LHCN-M2 (cell line): Measurements from ENCODE around the gene PARD3B. TPM values are rescaled to one million over a fixed set of nuclear protein-coding genes. Genes with fewer than 3 reads are reported as not detected.

Experiments used
- DNase-seq: peaks from one replicate; pipeline ENCODE4 v3.0.0-alpha.2; 2012; ENCODE audit warnings: low read depth
- total RNA-seq: library from RNA; depleted of rRNA; stranded (reverse); fragments of >200 nt; gene quantifications from 2 replicates; pipeline ENCODE4 v1.2.3, GENCODE V29; 2014

The PARD3B gene
- total RNA-seq, 1 experiment from 2014 or later, result 4.0 TPM

- no peak for DNase-seq
Measured at GRCh38 chr2:204583773-204584172, 38.5 kb downstream of the PARD3B start.

GRCh38 chr2:204585930-204586329 is 40.7 kb downstream of the PARD3B start:
- DNase-seq, result no peak

GRCh38 chr2:204586444-204587180 is 41.3 kb downstream of the PARD3B start:
- no peak for DNase-seq

GRCh38 chr2:204590063-204590462 is 44.8 kb downstream of the PARD3B start:
- DNase-seq, result no peak

GRCh38 chr2:204591225-204591624 is 46.0 kb downstream of the PARD3B start:
- no peak for DNase-seq

- peak; percentile 21 for DNase-seq
Measured at GRCh38 chr2:204604061-204604460, 58.8 kb downstream of the PARD3B start.

- no peak for DNase-seq
Measured at GRCh38 chr2:204608237-204608939, 63.1 kb downstream of the PARD3B start.

- DNase-seq, result no peak
Measured at GRCh38 chr2:204611017-204611631, 65.8 kb downstream of the PARD3B start.

- DNase-seq, result no peak
Measured at GRCh38 chr2:204611764-204612163, 66.5 kb downstream of the PARD3B start.

- DNase-seq, result no peak
Measured at GRCh38 chr2:204613635-204614034, 68.4 kb downstream of the PARD3B start.

GRCh38 chr2:204615456-204615855 is 70.2 kb downstream of the PARD3B start:
- no peak for DNase-seq

GRCh38 chr2:204625135-204625534 is 79.9 kb downstream of the PARD3B start:
- peak; percentile 65 for DNase-seq

- peak; percentile 31 for DNase-seq
Measured at GRCh38 chr2:204628926-204629712, 83.8 kb downstream of the PARD3B start.

GRCh38 chr2:204632410-204632809 is 87.1 kb downstream of the PARD3B start:
- DNase-seq, result no peak

GRCh38 chr2:204634564-204634963 is 89.3 kb downstream of the PARD3B start:
- DNase-seq, result no peak

- DNase-seq, result no peak
Measured at GRCh38 chr2:204635478-204635877, 90.2 kb downstream of the PARD3B start.

- no peak for DNase-seq
Measured at GRCh38 chr2:204638471-204639194, 93.4 kb downstream of the PARD3B start.

- no peak for DNase-seq
Measured at GRCh38 chr2:204643326-204643725, 98.1 kb downstream of the PARD3B start.

- peak; percentile 37 for DNase-seq
Measured at GRCh38 chr2:204645018-204645773, 99.9 kb downstream of the PARD3B start.

GRCh38 chr2:204647626-204648025 is 102.4 kb downstream of the PARD3B start:
- no peak for DNase-seq
